OCI-LY7 (cell line): Measurements from ENCODE around the gene ZDHHC22.

Experiments used
- CTCF ChIP-seq: fragments of 200-600 bp; sonication (generic); conservative IDR thresholded peaks from 2 replicates; pipeline ENCODE4 v1.5.1; 2014; ENCODE audit warnings: mild to moderate bottlenecking, antibody characterized with exemption, low read length, moderate library complexity, mixed read lengths
- EZH2phosphoT487 ChIP-seq: fragments of 200-600 bp; sonication (generic); IDR thresholded peaks from 2 replicates; pipeline ENCODE4 v1.6.1; 2018; ENCODE audit warnings: low read depth, borderline replicate concordance, mild to moderate bottlenecking, mixed run types, antibody characterized with exemption, low read length, moderate library complexity, mixed read lengths

DNA sequence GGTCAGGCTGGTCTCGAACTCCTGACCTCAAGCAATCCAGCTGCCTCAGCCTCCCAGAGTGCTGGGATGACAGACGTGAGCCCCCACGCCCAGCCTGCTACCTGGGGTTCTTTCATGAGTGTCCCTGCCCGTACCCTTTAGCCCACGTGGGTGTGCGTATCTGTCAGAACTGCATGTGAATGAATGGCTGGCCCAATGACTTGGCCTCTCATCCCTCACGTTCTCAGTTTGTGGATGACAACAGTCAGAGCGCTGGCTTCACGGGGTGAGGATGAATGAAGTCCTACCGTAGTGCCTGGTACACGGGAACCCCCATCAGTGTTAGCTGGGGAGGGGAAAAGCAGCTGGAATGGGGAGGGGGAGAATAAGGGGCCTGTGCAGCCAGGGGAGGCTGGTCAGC lies 16.1 kb upstream of the ZDHHC22 start:
- TF ChIP-seq CTCF: no peak
- no peak for TF ChIP-seq EZH2phosphoT487
